T-helper 1 cell (primary cell): ENCODE measurements around the gene NTM.

Source experiments
- DNase-seq, 5 donors: peaks; one replicate each; pipeline ENCODE4 v3.0.0-alpha.2; 2012 to 2020

Gene NTM

DNA sequence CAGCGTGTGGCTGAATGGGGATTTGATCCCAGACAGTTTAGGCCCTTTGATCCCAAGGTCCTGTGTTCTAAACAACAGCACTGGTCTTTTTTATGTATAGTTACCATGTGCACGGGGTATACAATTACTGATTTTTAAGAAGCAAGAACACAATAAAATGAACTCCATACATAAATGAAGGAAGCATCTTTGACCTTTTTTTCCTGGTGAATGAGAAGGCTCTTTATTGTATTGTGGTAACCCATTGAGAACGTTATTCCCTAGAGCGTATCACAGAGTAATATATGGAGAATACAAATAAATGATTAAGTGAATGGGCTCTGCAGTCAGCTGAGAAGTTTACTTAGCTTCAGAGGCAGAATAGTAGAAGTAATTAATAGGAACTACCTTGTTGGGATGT, 563.6 kb downstream of the NTM start:
- no peak for DNase-seq

DNA sequence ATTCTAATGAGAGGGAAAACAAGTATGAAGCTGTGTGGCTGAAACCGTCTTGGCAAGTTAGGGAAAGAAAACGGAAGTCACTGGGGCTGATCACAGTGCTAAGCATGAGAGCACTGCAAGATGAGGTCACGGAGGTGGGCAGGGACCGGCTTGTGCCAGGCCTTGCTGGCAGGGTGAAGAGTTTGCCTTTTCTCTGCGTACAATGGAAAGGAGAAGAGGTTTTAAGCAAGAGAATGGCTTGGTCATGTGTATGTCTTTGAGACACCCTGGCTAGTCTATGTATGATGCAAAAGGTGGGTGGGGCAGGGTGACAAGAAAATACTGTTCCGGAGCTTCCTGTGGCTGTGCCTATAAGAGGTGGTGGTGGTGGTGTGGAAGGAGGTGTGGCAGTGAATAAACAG, 567.9 kb downstream of the NTM start:
- no peak for DNase-seq

DNA sequence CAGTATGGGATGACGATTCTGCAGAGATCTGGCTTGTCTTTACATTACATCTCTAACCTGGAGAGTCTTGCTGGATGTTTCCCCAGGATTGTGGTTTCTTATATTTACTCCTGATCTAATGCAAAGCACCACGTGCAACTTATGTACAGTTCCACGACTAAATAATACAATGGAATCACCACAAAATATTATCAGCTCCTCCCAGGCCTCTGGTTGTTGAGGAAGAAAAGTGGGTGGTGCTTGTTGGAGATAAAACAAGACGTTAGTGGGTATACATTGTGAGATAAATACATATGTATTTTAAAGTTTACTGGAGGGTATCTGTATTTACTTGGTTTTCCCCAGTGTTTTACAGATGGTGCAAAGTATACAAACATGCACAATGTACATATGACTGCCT, 569.7 kb downstream of the NTM start:
- no peak for DNase-seq

DNA sequence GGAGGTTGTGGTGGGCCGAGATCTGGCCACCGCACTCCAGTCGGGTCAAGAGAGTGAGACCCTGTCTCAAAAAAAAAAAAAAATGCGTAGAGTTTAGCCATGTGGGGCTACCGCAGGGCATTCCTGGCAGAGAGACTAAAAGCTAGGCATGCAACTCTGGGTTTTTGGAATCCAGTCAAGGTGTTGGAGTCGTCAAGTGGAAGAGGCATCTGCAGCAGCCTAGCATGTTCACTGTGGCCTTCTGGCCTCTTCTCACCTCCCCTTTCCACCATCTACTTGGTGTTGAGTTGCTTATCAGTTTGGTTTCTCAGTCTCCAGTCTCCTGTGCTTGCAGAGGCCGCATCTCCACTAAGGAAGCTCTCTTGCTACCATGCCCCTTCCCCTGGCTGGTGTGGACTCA, 572.5 kb downstream of the NTM start:
- no peak for DNase-seq

DNA sequence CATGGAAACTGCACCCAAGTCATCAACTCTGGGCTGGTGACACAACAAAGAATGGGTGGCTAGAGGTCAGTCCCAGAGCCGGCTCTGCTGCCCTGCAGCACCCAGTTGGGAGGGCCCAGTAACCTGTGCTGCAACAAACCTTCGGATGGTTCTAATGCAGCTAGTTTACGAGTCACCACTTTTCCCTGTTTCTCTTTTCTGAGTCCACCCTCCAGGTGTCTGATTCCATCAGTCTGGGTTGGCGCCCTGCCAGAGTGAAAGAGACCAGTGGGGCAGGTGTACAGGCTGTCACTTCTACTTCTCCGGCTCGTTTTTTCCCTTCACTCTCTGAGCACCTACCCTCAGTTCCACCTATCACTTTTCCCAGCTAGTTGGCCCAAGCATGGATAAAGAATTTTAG, 572.9 kb downstream of the NTM start:
- no peak for DNase-seq

DNA sequence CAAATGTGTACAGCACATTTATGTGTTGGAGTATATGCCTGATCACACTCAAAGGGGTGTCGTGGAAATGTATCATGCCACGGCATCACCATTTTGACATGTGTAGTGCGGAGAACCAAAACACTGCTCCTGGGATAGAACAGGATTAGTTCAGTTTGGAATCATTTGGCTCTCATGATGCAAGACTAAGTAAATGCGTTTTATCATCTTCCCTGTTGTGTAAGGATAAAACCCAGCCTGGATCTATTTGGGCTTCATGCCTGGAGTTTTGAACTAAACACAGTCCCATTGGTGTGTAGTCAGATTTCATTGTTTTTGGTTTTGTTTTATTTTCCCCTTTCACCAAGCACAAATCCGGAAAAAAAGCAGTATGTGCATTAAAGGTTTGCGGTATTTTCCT, 574.3 kb downstream of the NTM start:
- DNase-seq: no peak

DNA sequence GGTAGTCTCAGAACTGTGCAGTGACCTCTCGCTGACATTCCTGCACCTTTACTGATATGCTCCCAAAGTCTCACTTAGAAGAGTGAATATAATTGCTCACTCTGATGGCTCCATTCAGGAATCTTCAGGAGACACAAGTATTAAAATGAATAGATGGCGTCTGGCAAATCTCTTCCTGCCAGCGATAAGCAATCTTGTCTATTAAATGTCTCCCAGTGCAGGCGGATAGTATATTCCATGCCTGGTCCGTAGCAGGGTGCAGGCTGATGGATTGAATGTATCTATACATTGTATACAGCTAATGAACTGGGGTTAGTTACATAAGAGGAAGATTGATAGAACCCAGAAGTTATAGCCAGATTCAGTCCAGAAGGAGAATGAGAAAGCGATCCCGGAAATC, 575.3 kb downstream of the NTM start:
- DNase-seq: no peak

DNA sequence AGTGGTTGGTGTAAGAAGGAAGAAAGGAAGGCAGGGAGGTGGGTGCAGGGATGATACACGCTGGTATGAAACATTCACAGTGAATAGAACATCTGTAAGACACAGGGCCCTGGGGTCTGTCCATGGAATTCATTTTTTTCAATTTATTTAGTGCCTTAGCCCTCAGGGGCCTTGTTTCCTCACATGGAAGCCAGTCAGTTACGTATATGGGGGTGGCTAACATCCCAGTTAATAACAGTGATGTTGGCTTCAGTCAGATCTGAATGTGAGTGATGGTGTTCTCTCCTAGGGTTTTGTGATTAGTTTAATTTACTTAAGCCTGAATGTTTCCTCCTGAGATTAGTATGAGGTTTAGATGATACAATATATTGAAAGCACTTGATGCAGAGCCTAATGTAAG, 577.1 kb downstream of the NTM start:
- no peak for DNase-seq

DNA sequence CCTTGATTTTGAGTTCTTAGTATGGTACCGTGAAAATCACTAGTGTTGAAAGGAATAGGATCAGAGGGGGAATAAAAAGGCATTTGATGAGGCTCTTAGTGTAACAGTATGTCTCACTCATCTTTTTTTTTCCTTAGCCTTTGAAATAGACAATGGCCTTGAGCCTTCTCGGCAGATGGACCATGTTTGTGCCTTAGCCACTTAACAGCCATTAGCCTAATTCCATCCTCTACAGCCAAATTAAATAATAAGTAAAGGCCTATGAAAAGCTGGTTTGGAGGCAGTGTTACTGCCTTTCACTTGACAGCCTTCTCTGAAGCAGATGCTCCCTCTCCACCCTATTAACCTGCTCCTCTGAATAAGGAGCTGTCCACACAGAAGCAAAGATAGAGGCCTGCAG, 580.7 kb downstream of the NTM start:
- no peak for DNase-seq

DNA sequence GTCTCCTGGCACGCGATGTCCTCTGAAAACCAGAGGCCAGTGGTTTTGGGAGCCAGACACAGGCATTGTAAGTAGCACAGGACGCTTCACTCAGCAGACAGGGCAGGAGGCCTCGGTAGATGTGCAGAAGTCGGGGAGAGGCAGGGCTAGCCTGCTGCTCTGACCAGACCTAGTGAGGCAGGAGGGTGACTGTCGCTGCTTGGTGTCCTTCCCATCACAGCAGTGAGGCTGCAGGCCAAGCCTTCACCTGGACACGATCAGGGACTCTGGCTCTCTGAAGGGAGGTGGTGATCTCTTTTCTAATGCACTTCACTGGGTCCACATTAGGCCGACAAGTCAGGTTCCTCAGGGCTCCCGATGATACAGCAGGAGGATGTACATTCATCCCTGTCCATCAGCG, 583.7 kb downstream of the NTM start:
- no peak for DNase-seq

DNA sequence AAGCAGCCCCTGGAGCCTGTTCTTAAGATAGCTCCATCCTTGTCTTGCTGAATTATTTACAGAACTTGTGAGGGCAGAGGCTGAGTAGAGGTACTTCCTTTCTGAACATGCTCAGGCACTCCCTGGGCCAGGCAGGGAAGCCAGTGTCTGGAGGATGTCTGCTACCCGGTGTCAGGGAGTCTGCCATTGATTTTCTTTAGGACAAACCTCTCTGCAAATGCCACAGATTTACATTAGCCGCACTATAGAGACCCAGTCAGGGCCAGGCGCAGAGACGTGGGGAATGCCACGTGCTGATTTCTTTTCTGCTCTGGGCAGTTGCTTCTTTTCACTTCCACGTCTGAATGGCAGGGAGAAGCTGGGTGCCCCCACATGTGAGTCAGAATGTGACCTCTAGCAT, 585.5 kb downstream of the NTM start:
- DNase-seq: no peak

DNA sequence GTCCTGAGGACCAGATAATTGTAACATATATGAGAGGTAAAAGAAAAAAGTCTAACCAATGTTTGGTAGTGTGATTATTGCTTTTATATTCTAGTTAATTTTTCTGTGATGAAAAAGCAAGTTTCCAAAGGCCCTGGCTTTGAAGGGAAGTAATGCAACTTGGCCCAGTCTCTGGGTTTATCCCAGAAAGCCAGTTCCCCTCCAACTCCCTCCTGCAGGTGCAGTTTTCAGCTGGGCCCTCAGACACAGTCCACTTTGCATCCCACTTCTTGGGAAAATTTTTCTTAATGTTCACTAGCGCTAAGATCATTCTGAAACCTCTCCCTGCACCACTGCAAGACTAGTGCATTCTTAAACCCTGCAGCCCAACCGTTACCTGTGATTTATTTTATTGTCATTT, 586.8 kb downstream of the NTM start:
- DNase-seq: no peak

DNA sequence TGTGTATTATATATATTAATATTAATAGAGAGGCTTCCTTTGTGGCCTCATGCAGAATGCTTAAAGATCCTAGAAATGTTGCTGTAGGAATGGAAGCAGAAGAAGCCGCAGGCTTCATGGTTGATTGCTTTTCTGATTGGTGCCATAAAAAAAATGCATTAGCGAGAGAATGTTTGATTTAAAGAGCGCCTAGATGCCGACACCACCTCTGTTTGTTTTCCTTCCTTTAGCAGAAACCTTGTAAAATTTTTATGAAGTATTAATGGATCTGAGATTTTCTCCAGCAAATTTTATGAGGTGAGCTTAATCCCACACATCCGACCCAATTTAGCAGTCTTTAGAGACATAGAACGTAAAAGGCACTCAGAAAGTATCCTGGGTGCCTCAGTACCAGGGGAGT, 587.5 kb downstream of the NTM start:
- DNase-seq: no peak

DNA sequence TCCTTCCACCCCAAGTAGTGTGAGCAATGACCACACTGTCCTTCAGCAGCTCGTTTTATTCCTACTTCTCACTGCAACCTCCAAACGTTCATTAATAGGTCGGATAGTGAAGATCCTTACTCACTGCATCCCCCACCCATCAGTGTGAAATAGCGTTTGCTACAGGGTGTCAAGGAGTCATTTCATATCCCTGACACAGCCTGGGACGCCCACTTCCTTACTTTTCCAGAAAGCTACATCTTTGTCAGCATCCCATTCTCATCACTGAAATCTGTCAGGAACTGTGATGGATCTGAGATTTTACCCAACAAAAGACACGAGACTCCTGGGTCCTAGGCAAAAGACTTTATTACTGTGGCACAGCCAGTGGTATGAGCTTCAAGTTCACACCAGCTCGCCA, 592.4 kb downstream of the NTM start:
- DNase-seq: no peak

DNA sequence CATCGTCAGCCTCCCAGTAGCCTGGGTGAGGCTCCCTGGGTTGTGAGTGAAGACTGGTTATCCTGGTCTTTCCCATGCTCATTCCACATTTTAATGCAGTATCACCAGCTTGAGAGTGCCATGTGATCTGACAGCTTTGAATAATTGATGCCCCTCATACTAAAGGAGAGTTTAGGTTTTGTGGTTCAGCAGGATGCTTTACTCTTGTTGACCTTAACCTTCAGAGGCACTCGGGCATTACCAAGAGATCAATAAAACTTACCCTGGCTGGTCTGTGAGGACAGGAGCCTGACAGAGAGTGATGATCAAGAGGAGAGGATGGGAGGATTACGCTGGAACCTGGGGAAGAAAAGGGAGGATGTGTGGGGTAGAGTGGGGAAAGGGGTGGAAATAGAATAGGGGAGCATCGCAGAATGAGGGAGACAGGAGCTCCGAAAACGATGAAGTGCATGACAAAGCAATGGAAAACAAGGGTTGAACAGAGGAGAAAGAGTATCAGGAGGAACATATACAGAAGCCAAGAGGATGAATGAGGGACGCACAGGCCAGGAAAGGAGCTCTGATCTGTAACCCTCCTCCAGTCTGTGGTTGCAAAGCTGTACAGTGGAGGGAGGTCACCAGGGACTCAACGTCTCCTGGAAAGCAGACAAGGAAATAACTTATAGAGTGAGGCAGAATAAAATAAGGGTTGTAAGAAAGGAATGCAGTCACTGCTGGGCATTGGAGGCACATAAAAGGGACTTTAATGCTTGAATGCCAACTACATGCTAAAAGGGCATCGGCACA, 594.5 kb downstream of the NTM start:
- no peak for DNase-seq

DNA sequence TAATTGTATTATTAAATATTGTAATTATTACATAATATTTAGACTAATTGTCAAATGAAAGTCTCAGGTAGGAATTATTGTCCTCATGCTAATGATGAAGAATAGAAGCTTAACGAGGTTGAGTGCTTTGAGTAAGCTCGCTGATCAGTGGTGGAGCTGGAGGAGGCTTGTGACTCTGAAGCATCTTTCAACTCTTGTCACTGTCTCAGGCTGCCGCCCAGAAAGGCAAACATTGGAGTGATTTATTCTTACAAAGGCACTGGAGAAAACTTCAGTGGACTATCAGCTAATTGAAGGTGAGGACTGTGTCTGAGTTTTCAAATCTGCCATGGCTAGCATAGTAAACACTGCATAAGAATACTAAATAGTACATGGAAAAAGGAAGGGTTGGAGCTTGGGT, 595.1 kb downstream of the NTM start:
- no peak for DNase-seq

DNA sequence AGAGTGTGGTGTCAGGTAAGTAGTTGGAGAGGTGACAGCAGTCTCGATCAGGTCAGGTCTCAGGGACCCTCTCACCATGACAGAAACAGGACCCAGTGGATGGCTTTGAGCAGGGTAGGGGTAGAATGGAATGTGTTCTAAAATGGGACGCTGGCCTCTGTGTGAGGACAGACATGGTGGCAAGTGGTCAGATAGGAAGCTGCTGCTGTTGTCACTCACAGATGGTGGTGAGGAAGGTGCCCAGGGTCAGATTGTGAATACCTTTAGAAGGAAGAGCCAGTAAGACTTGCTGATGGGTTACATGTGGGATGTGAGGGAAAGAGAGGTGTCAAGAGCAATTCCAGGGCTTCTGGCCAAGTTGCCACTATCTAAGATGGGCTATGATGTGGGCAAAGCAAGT, 596.3 kb downstream of the NTM start:
- DNase-seq: no peak

DNA sequence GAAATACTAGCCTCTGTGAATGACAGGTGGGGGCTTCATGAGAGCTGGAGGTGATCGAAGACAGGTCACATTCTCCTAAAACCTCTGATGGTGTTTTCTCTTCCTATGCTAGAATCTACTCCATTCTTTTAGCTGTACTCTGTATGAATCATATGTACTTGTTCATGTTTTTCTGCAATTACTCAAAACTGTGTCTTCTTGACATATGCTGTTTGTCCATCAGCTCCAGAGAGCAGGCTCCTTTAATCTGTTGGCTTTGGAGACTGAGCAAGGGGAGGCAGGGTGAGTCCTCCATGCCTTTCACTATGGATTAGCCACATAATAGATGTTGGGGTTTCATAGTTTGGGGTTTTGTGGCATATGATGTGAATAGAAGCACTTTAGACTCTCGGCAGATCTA, 598.8 kb downstream of the NTM start:
- DNase-seq: no peak

DNA sequence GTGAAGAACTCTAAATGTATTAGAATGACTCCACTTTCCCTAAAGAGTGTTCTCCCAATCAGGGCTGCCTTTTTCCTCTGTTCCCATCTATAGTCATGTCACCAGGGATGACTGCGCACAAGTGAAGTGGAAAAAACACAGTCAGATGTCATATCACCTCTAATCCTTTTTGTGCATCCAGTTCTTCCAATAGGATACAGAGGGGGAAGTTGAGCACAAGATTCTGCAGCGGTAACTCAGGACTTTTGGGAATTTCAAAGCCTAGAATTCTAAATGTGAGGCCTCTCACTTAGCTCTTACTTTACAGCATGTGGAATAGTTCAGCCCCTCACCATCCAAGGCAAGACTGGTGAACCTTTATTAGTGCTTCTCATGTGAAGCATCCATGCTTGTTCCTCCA, 602.6 kb downstream of the NTM start:
- DNase-seq: no peak

DNA sequence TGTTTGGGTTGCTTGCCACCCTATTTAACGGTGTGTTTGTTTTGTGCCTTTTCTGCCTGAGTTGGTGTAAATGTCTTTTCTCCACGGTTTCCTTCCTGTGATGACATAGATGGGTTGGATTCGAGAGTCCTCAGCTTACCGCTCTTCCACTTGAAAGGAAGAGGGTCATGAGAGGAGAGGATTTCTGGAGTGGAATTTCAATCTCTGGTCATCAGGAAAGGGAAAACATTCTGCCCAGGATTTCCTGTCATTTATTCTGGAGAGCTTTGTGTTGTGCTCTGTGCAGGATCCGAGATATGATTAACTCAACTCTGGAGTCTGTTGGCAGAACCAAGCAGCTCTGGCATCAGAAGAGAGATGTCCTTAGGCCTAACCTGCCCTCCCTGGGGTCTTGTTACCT, 605.2 kb downstream of the NTM start:
- no peak for DNase-seq

DNA sequence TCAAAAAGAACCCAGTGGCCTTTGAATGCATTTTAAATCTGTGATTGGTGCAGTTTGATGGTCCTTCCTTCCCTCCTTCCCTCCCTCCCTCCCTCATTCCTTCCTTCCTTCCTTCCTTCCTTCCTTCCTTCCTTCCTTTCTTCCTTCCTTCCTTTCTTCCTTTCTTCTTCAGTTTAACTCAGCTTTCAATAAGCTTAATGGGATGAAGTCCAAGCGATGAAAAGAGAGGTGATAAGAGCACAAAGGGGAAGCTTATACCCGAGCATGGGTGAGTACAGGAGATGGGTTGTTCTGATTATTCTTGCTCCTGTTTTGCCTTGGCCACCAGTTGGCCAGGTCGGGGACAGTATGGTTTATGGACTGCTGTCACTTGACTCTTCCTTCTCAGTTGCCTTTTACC, 605.6 kb downstream of the NTM start:
- DNase-seq: no peak

DNA sequence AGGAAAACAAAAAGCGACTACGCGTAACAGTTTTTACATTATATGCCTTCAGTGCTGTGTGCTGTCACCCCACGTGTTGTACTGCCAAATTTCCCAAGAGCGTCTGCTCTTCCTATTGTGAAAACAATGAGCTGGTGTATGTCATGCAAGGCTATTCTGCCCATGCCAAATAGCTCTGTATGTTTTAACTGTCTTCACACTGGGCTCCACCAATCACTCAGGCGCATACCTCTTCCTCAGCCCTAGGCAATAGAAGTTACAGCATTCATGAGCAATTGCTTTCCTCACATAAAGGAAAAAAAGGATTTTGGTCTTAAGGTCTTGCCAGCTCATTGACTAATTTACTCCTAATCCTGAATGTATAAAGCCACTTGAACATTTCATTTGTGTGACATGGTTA, 606.8 kb downstream of the NTM start:
- DNase-seq: no peak

DNA sequence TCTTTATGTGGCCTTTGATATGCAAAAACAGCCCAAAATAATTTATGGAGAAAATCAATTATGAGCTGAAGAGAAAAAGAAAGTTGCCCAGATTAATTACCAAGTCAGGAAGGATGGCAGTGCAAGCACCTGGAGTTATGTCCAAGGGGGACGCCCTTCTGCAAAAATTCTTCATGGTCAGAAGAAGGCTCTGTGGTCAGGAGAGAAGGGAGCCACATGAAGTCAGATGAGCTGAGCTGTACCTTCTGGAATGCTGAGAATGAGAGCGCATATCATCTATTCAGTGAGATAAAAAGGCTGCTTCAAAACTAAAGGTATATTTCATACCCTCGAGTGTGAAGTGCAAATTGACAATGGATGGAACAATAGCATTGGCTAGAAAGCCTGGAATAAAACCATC, 607.4 kb downstream of the NTM start:
- no peak for DNase-seq

DNA sequence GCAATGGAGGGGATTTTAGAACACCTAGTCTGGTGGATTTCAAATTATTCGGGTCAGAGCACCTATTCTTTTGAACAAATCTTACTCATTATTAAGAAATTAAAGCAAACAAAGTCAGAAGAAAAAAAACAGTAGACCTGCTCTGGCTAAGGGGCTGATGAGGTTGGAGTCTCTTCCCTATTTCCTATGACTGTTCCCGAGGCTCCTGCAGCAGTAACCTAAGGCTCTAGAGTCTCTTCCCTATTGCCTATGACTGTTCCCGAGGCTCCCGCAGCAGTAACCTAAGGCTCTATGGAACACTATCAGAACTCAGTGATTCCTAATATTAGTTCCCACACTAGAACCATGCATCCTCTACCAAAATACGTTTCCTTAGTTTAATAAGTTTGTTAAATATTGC, 607.9 kb downstream of the NTM start:
- no peak for DNase-seq

DNA sequence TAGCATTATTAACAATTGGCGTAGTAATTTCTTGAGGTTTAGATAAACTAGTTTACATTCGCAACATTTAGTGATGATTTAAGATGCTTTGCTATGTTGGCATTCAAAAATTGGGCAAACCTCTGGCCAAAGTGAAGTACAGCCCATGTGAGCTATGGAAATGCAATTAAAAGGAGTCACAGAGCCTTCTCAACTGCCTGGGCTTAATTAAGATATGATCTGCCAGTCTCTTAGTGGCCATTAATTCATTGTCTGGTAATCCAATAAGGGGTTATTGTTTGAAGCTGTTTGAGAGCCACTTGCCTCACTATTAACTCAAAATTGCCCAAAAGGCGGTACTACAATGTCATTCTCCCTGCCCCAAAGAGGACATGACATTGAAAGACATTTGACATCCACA, 608.9 kb downstream of the NTM start:
- DNase-seq: no peak

DNA sequence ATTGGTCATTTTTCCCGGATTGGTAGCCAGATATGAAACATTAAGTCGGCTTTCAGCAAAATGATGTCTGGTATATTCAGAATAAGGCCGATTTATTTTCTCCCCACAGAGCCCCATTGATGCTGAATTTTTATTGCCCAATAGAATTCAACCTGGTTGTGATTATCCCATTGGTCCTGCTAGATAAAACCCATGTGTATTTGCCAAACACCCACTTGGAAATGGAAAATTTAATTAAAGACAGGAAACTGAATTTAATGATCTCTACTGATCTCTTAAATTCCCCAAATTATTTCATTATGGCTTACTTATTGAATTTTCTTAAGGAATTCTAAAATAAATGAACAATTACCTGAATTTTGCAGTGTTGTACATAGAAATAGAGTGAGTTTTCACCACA, 609.8 kb downstream of the NTM start:
- DNase-seq: no peak
